GM12878 (cell line): Measurements from ENCODE around the gene TAAR8. TPM values are rescaled to one million over a fixed set of nuclear protein-coding genes. Genes with fewer than 3 reads are reported as not detected.

Source experiments
- ATAC-seq: fragments of 200-7000 bp; cut with Tn5 transposase; 3 replicates; pipeline ENCODE4 v1.9.1; 2020; ENCODE audit warnings: mild to moderate bottlenecking, moderate library complexity
- BruUV-seq: library from RNA; stranded (reverse); fragments of 400-500 nt; replicated peaks from 2 replicates; lab custom pipeline; 2021; lab: Mats Ljungman, UMichigan
- CTCF ChIA-PET: fragments of 300-600 bp; sonication (Branson Sonifier 250); formaldehyde crosslinking; extraction: SDS; loops from one replicate; lab custom pipeline; 2021; ENCODE audit warnings: inconsistent platforms; lab: Yijun Ruan, JAX
- POLR2A ChIA-PET: fragments of 350-600 bp; formaldehyde crosslinking; extraction: SDS; loops from one replicate; lab custom pipeline; 2021; ENCODE audit warnings: inconsistent platforms; lab: Charles Lee
- RAD21 ChIA-PET: fragments of 300-600 bp; sonication (Branson Sonifier 250); formaldehyde crosslinking; loops from one replicate; lab custom pipeline; 2023; ENCODE audit warnings: antibody characterized with exemption; ENCODE audit not compliant: unreplicated experiment; lab: Charles Lee
- SMC1A ChIA-PET: fragments of 300-600 bp; sonication (Branson Sonifier 250); formaldehyde crosslinking; loops from one replicate; lab custom pipeline; 2023; ENCODE audit not compliant: unreplicated experiment, uncharacterized antibody; lab: Charles Lee
- DNase-seq: peaks from one replicate; pipeline ENCODE4 v3.0.0-alpha.2; 2011; ENCODE audit warnings: low read depth, low spot score
- FAIRE-seq: peaks from 3 replicates; lab custom pipeline; 2011; peaks lifted over from hg19 to GRCh38; lab: Jason Lieb, UNC
- H2AFZ ChIP-seq: 2 replicates; pipeline ENCODE4 v1.6.0; 2011; ENCODE audit warnings: low read depth, low read length, control low read depth; ENCODE audit not compliant: control insufficient read depth
- H3K27ac ChIP-seq: 2 replicates; pipeline ENCODE4 v1.5.1; 2011; ENCODE audit warnings: control low read depth; ENCODE audit not compliant: control insufficient read depth, insufficient read depth
- H3K27me3 ChIP-seq, 2 experiments: replicated peaks in 1 of 2; 2 replicates each; pipeline versions ENCODE4 v1.6.0 to v1.6.1; 2011; ENCODE audit warnings: low read length in 1 of 2; ENCODE audit not compliant: control insufficient read depth in 2 of 2, insufficient read depth in 2 of 2
- H3K36me3 ChIP-seq, 2 experiments: 2 replicates each; pipeline ENCODE4 v1.5.1; 2011; ENCODE audit warnings: low read length in 1 of 2; ENCODE audit not compliant: control insufficient read depth in 2 of 2, insufficient read depth in 2 of 2
- H3K4me1 ChIP-seq: 2 replicates; pipeline ENCODE4 v1.6.1; 2011; ENCODE audit warnings: mild to moderate bottlenecking, low read length, moderate library complexity, mixed read lengths; ENCODE audit not compliant: control insufficient read depth, insufficient read depth
- H3K4me2 ChIP-seq: 2 replicates; pipeline ENCODE4 v1.6.0; 2011; ENCODE audit warnings: control low read depth; ENCODE audit not compliant: control insufficient read depth, insufficient read depth
- H3K4me3 ChIP-seq: fragments of 200-600 bp; sonication (generic); 2 replicates; pipeline ENCODE4 v1.5.1; 2016
- H3K79me2 ChIP-seq: 2 replicates; pipeline ENCODE4 v1.6.0; 2011; ENCODE audit warnings: low read length; ENCODE audit not compliant: control insufficient read depth, insufficient read depth
- H3K9ac ChIP-seq: 2 replicates; pipeline ENCODE4 v1.8.0; 2011; ENCODE audit warnings: low read length, control low read depth, mixed read lengths; ENCODE audit not compliant: control insufficient read depth, insufficient read depth
- H3K9me3 ChIP-seq: replicated peaks from 3 replicates; pipeline ENCODE4 v1.5.1; 2011; ENCODE audit warnings: mild to moderate bottlenecking, low read length; ENCODE audit not compliant: control insufficient read depth, insufficient read depth
- H4K20me1 ChIP-seq: 2 replicates; pipeline ENCODE4 v1.6.0; 2011; ENCODE audit not compliant: control insufficient read depth, insufficient read depth
- BCL3 ChIP-seq: IDR thresholded peaks from 2 replicates; pipeline ENCODE4 v1.6.1; 2011; ENCODE audit warnings: borderline replicate concordance, low read depth, mild to moderate bottlenecking, moderate library complexity, low read length; ENCODE audit not compliant: insufficient read depth, poor library complexity, severe bottlenecking
- CTCF ChIP-seq, 3 experiments: IDR thresholded peaks in 2 of 3; conservative IDR thresholded peaks in 1 of 3; 2 replicates each; pipeline ENCODE4 v1.5.1; 2011; ENCODE audit warnings: low read depth in 3 of 3, low read length in 3 of 3, mild to moderate bottlenecking in 3 of 3, control low read depth in 2 of 3, moderate library complexity in 2 of 3, inconsistent platforms in 1 of 3, mixed read lengths in 1 of 3; ENCODE audit not compliant: control insufficient read depth in 2 of 3, insufficient read depth in 1 of 3; ENCODE audit errors: extremely low read depth in 1 of 3
- ETV6 ChIP-seq, 2 experiments: fragments of 450-650 bp in 1 of 2; IDR thresholded peaks in 1 of 2; conservative IDR thresholded peaks in 1 of 2; 2 replicates each; pipeline ENCODE4 v1.6.1; 2014; ENCODE audit warnings: antibody characterized with exemption in 1 of 2, borderline replicate concordance in 1 of 2, low read depth in 1 of 2, mild to moderate bottlenecking in 1 of 2, moderate library complexity in 1 of 2
- GABPA ChIP-seq: IDR thresholded peaks from 2 replicates; pipeline ENCODE4 v1.6.1; 2014; ENCODE audit warnings: antibody characterized with exemption, low read depth, mild to moderate bottlenecking, inconsistent platforms
- GATAD2B ChIP-seq: fragments of 450-650 bp; conservative IDR thresholded peaks from 2 replicates; pipeline ENCODE4 v1.6.1; 2017; ENCODE audit warnings: low read depth, mild to moderate bottlenecking, moderate library complexity
- POLR2A ChIP-seq: IDR thresholded peaks from 2 replicates; pipeline ENCODE4 v1.6.1; 2011; ENCODE audit warnings: low read depth, mild to moderate bottlenecking, low read length
- POLR2AphosphoS2 ChIP-seq: IDR thresholded peaks from 2 replicates; pipeline ENCODE4 v1.6.1; 2011; ENCODE audit warnings: low read depth, mild to moderate bottlenecking, low read length, improper control_type of control experiment, moderate library complexity
- POU2F2 ChIP-seq: IDR thresholded peaks from 3 replicates; pipeline ENCODE4 v1.6.1; 2011; ENCODE audit warnings: low read depth, mild to moderate bottlenecking, low read length, borderline replicate concordance
- TCF12 ChIP-seq: IDR thresholded peaks from 2 replicates; pipeline ENCODE4 v1.6.1; 2011; ENCODE audit warnings: low read depth, mild to moderate bottlenecking, low read length
- WGBS: methylation state at CpG from one replicate; pipeline ENCODE4 v1.1.6; 2016; ENCODE audit warnings: low lambda C conversion rate; ENCODE audit not compliant: insufficient replicate concordance, insufficient coverage; ENCODE audit errors: missing lambda C conversion rate; 5-methylcytosine and 5-hydroxymethylcytosine counted together
- in situ Hi-C: fragments of 300-500 bp; cut with MboI; formaldehyde crosslinking; loops from 9 replicates; pipeline ENCODE4 v1.14.3; 2018; ENCODE audit warnings: mixed read lengths
- intact Hi-C: fragments of 100-400 bp; cut with micrococcal nuclease; formaldehyde crosslinking; loops from one replicate; pipeline ENCODE4 v1.14.2; 2022; ENCODE audit not compliant: unreplicated experiment
- polyA plus RNA-seq, 11 experiments: library from polyadenylated mRNA; depleted of rRNA in 4 of 11; unstranded in 6 of 11; stranded (reverse) in 5 of 11; fragments of >200 nt; fragmentation: Nextera tagmentation in 4 of 11; fragmentation: Illumina TruSeq in 1 of 11; extraction: Ambion mirVana in 4 of 11; extraction: Trizol in 1 of 11; gene quantifications; 1 replicate in 1 of 11; 2 replicates in 10 of 11; pipeline versions ENCODE4 v1.2.1 to v1.2.3, GENCODE V29; 2011 to 2016; ENCODE audit warnings: inconsistent platforms in 2 of 11, missing spikeins in 2 of 11, low read depth in 1 of 11
- total RNA-seq, 4 experiments: library from RNA; depleted of rRNA in 3 of 4; stranded (reverse); fragments of >200 nt in 3 of 4; fragmentation: Illumina TruSeq in 1 of 4; extraction: Trizol in 1 of 4; gene quantifications; 2 replicates each; pipeline versions ENCODE4 v1.2.1 to v1.2.3, GENCODE V29; 2013 to 2021
- TF ChIP-seq, protein P1 (sequence below): IDR thresholded peaks from 2 replicates; pipeline ENCODE4 v1.6.1; 2012; ENCODE audit warnings: mild to moderate bottlenecking, low read depth, low read length
- TF ChIP-seq, protein P2 (sequence below): IDR thresholded peaks from 2 replicates; pipeline ENCODE4 v1.6.1; 2012; ENCODE audit warnings: low read depth, low read length, improper control_type of control experiment

TAAR8 gene
- total and polyA plus RNA-seq, 10 of the 15 experiments (the other 5 are each of a cell fraction or from before 2014, with no cell fraction given), result not detected

- H3K9ac ChIP-seq, result peak overlapping the region; percentile 51
- peak overlapping the region; percentile 82 for H2AFZ ChIP-seq
- 1% methylated on average over 7 of the region's 7 CpGs for WGBS
- H3K9me3 ChIP-seq, result no peaks in the 10 kb centered on the region
- intact Hi-C loops (loop anchor here (2.0 to 10.0 kb wide), 4 partner anchors 13 to 1443 kb away; partner anchors contain the start of genes RPS12 and TBPL1), in situ Hi-C loops (no loop called here)
- CTCF ChIA-PET, result interaction anchor here (0.7 to 1.7 kb wide), 7 partner anchors 11 to 232 kb away, joined by 3 to 13 read pairs (median 6); no protein-coding TSS in a partner anchor
- no TSS peak for BruUV-seq
- H3K4me3 ChIP-seq, result peak overlapping the region; percentile 61
- POLR2A ChIA-PET, result interaction anchor here (1.1 to 2.7 kb wide), 4 partner anchors 14 to 303 kb away, joined by 3 to 25 read pairs (median 5); no protein-coding TSS in a partner anchor
- H3K4me2 ChIP-seq, result peak overlapping the region; percentile 67
- FAIRE-seq (no peak), ATAC-seq (no peak), DNase-seq (no peak)
- peak overlapping the region; percentile 63 for H3K27ac ChIP-seq
- RAD21 ChIA-PET, result interaction anchor here (0.8 to 1.8 kb wide), 13 partner anchors 11 to 309 kb away, joined by 3 to 26 read pairs (median 3); partner anchors contain the start of gene RPS12
- peaks cover 6% of the 10 kb centered on the region for H3K4me1 ChIP-seq
- SMC1A ChIA-PET, result interaction anchor here (0.6 to 1.7 kb wide), 6 partner anchors 12 to 233 kb away, joined by 3 to 25 read pairs (median 6); no protein-coding TSS in a partner anchor
- H3K36me3 ChIP-seq, result peaks cover 0 to 7% of the 10 kb centered on the region in 2 experiments; a peak in 1 of 4 replicates
- H3K27me3 ChIP-seq, result no peaks in the 10 kb centered on the region
- H4K20me1 ChIP-seq, result no peaks in the 10 kb centered on the region
- H3K79me2 ChIP-seq, result peaks cover 58% of the 10 kb centered on the region
- no peak for TF ChIP-seq BCL3
- TF ChIP-seq POLR2A, result no peak
- no peak for TF ChIP-seq TCF12
- no peak for TF ChIP-seq CTCF (IDR thresholded peaks at IDR 0.05 in 2 of 3, conservative IDR thresholded peaks at IDR 0.05 in 1 of 3; ENCODE audit: control insufficient read depth in 2 of 3, extremely low read depth in 1 of 3, insufficient read depth in 1 of 3, low read depth in 3 of 3, low read length in 3 of 3)
- no peak for TF ChIP-seq GATAD2B
- TF ChIP-seq ETV6 (conservative IDR thresholded peaks at IDR 0.05 in 1 of 2, IDR thresholded peaks at IDR 0.05 in 1 of 2; ENCODE audit: borderline replicate concordance in 1 of 2, low read depth in 1 of 2), result no peak
- TF ChIP-seq POU2F2, result no peak
- TF ChIP-seq, protein P1, sequence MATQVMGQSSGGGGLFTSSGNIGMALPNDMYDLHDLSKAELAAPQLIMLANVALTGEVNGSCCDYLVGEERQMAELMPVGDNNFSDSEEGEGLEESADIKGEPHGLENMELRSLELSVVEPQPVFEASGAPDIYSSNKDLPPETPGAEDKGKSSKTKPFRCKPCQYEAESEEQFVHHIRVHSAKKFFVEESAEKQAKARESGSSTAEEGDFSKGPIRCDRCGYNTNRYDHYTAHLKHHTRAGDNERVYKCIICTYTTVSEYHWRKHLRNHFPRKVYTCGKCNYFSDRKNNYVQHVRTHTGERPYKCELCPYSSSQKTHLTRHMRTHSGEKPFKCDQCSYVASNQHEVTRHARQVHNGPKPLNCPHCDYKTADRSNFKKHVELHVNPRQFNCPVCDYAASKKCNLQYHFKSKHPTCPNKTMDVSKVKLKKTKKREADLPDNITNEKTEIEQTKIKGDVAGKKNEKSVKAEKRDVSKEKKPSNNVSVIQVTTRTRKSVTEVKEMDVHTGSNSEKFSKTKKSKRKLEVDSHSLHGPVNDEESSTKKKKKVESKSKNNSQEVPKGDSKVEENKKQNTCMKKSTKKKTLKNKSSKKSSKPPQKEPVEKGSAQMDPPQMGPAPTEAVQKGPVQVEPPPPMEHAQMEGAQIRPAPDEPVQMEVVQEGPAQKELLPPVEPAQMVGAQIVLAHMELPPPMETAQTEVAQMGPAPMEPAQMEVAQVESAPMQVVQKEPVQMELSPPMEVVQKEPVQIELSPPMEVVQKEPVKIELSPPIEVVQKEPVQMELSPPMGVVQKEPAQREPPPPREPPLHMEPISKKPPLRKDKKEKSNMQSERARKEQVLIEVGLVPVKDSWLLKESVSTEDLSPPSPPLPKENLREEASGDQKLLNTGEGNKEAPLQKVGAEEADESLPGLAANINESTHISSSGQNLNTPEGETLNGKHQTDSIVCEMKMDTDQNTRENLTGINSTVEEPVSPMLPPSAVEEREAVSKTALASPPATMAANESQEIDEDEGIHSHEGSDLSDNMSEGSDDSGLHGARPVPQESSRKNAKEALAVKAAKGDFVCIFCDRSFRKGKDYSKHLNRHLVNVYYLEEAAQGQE, result no peak
- TF ChIP-seq POLR2AphosphoS2, result no peak
- TF ChIP-seq, protein P2, sequence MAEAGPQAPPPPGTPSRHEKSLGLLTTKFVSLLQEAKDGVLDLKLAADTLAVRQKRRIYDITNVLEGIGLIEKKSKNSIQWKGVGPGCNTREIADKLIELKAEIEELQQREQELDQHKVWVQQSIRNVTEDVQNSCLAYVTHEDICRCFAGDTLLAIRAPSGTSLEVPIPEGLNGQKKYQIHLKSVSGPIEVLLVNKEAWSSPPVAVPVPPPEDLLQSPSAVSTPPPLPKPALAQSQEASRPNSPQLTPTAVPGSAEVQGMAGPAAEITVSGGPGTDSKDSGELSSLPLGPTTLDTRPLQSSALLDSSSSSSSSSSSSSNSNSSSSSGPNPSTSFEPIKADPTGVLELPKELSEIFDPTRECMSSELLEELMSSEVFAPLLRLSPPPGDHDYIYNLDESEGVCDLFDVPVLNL, result no peak
- no peak for TF ChIP-seq GABPA
Observed at GRCh38 chr6:132512342-132512637, 40.2 kb upstream of the TAAR8 start.
